GM21515 (cell line): Measurements from ENCODE around the gene OR52D1.

Experiments used
- ATAC-seq: cut with Tn5 transposase; IDR thresholded peaks from one replicate; pipeline ENCODE4 v1.9.1; 2021; ENCODE audit not compliant: unreplicated experiment

OR52D1 gene

GRCh38 chr11:5488385-5488784 is at the start of gene OR52D1:
OR52D1 (plus strand) TSS chr11:5488685; CDS start chr11:5488707, 22 bp downstream.
- no peak for ATAC-seq

GRCh38 chr11:5441414-5441813 is 47.1 kb upstream of the OR52D1 start, which contains the start of gene OR51I1:
OR51I1 (minus strand) TSS chr11:5441514; CDS start chr11:5441514, 0 bp downstream.
- ATAC-seq: no peak

- no peak for ATAC-seq
Measured at GRCh38 chr11:5443835-5444393, 44.6 kb upstream of the OR52D1 start.

- ATAC-seq: no peak
Measured at GRCh38 chr11:5449023-5449422, 39.5 kb upstream of the OR52D1 start, which contains the start of gene OR51I2. OR51I2 (plus strand) TSS chr11:5449323; CDS start chr11:5453489, 4,166 bp downstream.

DNA sequence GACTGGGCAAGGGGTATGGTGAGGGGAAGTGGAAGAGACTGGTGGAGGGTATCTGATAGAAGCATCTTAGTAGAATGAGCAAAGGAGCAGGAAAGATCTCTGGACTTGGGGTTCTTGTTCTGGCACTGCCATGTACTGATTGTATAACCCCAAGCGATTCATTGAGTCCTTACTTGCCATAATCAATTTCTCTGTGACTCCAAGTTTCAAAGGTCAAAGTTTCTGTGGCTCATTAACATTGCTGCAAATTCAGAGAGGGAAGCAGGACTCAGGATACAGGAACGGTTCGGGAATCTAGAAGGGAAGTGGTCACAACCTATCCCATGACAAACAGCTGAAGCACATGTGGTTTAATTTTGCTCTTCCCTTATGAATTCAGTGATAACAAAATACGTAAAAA is 39.1 kb upstream of the OR52D1 start:
- no peak for ATAC-seq

GRCh38 chr11:5460983-5461621 is 27.4 kb upstream of the OR52D1 start:
- ATAC-seq: no peak

DNA sequence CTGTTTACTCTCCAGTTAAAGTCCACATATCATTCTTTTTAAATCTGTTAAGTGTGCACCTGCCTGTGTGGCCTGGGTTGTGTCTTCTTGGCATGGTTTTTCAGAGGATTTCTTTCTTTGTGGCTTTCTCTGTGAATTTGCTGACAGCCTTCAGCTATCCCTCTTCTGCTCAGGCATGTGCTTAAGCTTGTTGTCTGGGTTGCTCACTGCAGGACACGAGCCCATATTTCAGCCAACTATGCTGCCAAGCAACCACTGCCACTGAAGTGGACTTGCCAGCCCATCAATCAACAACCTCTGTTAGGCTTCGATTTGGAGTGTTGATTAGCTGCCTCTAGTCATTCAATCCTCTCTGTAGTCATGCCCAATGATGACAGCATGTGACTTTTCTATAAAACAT is 21.0 kb upstream of the OR52D1 start:
- no peak for ATAC-seq

GRCh38 chr11:5473921-5474320 is 14.6 kb upstream of the OR52D1 start:
- ATAC-seq: no peak

DNA sequence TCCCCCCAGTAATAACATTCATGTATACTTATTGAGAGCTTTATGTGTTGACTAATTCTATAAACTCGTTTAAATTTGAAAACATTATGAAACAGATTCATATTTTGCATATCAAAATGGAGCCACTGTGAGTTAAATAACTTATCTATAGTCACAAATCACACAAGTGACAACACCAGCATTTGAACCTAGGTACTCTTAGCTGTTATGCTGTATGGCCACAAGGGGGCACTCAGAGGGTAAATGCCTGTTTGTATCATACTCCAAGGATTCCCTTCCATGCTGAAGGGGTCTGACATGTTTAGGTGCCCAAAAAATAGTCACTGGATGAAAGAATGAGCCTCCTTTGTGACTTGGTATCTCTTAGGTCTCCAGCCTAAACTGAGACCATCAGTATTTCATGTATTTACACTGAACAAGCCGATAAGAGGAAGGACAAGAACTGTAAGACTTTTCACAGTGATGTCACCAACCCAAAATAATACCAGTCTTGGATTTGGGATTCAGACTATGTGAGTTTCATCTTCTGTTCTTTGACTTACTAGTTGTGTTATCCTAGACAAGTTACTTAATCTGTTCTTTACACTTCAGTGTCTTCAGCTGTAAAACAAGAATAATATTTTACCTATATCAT is 12.2 kb upstream of the OR52D1 start:
- peak; percentile 86 for ATAC-seq

GRCh38 chr11:5486003-5486402 is 2.5 kb upstream of the OR52D1 start:
- no peak for ATAC-seq

DNA sequence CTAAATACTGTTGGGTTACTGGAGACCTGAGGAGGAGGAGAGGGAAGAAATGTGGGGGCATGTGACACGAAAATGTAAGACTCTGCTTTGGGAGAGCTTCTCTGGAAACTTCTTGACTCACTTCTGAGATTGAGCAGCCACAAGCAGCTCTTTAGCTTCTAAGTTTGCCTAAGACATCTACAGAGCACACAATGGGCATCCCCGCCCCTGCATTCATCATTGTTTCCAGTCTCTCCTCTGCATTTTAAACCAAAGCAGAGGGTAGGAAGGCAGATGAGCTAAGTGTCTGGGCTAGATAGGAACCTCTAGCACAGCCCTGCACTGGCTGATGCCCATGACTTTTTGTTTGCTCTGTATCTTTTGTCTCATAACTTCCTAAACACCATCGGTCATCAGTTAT is 2.1 kb upstream of the OR52D1 start:
- ATAC-seq: no peak

DNA sequence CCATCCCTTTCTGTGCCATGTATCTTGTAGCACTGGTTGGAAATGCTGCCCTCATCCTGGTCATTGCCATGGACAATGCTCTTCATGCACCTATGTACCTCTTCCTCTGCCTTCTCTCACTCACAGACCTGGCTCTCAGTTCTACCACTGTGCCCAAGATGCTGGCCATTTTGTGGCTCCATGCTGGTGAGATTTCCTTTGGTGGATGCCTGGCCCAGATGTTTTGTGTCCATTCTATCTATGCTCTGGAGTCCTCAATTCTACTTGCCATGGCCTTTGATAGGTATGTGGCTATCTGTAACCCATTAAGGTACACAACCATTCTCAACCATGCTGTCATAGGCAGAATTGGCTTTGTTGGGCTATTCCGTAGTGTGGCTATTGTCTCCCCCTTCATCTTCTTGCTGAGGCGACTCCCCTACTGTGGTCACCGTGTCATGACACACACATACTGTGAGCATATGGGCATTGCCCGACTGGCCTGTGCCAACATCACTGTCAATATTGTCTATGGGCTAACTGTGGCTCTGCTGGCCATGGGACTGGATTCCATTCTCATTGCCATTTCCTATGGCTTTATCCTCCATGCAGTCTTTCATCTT is 414 bp downstream of the OR52D1 start:
- no peak for ATAC-seq

DNA sequence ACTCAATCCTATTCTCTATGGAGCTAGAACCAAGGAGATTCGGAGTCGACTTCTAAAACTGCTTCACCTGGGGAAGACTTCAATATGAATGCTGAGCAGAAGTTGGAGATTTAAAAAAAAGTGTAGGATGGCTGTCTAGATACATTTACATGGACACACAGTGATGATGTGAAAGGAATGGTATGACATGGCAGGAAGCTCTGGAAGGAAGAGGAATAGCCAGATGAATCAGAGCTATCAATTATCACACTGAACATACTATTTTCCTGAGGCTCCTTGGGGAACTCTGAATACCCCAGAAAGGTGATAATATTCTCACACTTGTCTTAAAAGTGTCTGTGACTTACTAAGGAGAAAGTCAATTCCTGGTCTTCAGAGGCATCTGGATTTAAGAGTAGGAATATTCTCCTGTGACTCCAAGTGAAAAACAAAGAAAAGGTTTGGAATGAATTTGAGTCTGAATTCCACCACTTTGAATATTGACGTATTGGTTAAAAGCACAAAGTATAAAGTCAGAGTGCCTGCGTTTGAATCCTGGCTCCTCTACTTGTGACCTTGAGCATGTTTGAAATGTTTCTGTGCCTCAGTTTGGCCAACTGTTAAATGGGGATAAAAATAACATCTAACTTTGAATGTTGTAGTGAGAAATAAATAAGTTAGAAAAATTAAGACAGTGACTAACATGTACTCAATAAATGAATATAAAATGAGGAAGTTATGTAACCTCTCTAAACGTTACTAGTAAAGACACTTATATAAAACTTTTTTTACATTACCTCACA is 1.3 kb downstream of the OR52D1 start:
- ATAC-seq: no peak

- no peak for ATAC-seq
Measured at GRCh38 chr11:5499671-5500070, 11.2 kb downstream of the OR52D1 start.

DNA sequence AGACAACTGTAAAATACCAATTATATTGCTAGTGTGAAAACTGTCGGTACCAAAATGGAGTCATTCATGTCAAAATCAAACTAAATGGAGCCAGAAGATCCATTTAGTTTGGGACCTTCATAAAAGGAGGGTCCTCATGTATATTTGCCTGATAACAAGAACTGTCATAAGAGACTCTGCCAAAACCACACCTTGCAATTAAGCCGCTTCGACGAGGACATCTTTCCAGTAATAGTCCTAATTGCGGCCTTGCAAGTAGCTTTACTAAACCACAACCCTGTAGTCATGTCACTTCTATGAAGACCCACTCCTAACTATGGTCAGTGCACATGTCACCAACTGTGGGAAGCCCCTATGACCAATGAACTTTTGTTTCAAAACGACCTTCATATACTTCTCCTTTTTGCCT is 11.9 kb downstream of the OR52D1 start:
- ATAC-seq: no peak

- ATAC-seq: no peak
Measured at GRCh38 chr11:5504403-5504921, 16.0 kb downstream of the OR52D1 start.

DNA sequence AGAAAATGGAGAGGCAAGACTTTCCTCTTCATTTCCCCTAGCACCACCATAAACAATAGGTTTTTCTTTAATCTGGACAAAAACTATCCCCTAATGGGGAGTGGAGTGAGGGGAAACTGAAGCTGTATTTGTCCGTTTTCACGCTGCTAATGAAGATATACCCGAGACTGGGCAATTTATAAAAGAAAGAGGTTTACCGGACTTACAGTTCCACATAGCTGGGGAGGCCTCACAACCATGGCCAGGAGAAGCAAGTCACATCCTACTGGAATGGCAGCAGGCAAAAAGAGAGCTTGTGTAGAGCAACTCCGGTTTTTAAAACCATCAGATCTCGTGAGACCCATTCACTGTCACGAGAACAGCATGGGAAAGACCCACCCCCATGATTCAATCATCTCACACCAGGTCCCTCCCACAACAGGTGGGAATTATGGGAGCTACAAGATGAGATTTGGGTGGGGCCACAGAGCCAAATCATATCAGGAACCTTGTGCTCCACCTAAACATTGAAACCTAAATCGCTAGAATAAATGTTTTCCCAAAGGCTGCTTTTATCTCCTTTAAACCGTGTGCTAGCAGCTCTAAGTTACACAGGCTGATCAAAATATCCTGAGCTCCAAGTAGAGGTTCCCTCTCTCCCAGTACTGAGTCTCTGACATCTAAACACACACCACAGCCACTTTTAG is 17.0 kb downstream of the OR52D1 start:
- ATAC-seq: no peak

GRCh38 chr11:5507177-5507932 is 18.9 kb downstream of the OR52D1 start:
- no peak for ATAC-seq

GRCh38 chr11:5507933-5508305 is 19.4 kb downstream of the OR52D1 start:
- no peak for ATAC-seq

- no peak for ATAC-seq
Measured at GRCh38 chr11:5508605-5509004, 20.1 kb downstream of the OR52D1 start.
